DND-41 (cell line): ENCODE measurements around the gene NPIPA5.
"Not testable (repeated sequence)": the region's sequence is repeated elsewhere in the genome, so short reads cannot be mapped to it uniquely, and the experiment has no call there.

Source experiments
- EZH2 ChIP-seq: IDR thresholded peaks from 3 replicates; pipeline ENCODE4 v1.6.1; 2012; ENCODE audit warnings: borderline replicate concordance, low read depth, mild to moderate bottlenecking, moderate library complexity, low read length, inconsistent platforms; ENCODE audit not compliant: severe bottlenecking
- TF ChIP-seq, protein P1 (sequence below): IDR thresholded peaks from 2 replicates; pipeline ENCODE4 v1.5.1; 2012; ENCODE audit warnings: borderline replicate concordance, low read length, moderate library complexity, mild to moderate bottlenecking; ENCODE audit not compliant: poor library complexity, severe bottlenecking; ENCODE audit errors: extremely low read depth

DNA sequence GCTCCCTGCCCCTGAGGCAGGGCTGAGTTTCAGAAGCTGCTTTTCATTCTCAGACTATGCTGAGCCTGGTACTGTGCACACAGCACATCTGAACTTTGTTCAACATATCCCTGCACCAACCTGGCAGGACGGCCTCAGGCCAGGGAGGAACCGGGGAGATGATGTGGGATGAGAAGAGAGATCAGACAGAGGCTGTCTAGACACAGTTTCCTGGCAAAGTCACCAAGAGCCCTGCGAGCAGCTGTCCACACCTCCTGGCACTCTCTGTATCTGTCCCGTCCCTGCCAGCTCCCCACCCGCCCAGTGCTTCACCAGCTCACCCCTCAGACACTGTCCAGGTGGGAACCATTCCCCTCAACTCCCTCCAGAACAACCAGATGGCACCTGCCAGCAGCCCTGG, 39.1 kb downstream of the NPIPA5 start:
- TF ChIP-seq, protein P1, sequence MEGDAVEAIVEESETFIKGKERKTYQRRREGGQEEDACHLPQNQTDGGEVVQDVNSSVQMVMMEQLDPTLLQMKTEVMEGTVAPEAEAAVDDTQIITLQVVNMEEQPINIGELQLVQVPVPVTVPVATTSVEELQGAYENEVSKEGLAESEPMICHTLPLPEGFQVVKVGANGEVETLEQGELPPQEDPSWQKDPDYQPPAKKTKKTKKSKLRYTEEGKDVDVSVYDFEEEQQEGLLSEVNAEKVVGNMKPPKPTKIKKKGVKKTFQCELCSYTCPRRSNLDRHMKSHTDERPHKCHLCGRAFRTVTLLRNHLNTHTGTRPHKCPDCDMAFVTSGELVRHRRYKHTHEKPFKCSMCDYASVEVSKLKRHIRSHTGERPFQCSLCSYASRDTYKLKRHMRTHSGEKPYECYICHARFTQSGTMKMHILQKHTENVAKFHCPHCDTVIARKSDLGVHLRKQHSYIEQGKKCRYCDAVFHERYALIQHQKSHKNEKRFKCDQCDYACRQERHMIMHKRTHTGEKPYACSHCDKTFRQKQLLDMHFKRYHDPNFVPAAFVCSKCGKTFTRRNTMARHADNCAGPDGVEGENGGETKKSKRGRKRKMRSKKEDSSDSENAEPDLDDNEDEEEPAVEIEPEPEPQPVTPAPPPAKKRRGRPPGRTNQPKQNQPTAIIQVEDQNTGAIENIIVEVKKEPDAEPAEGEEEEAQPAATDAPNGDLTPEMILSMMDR: not testable (repeated sequence)
- not testable (repeated sequence) for TF ChIP-seq EZH2
